HepG2 (cell line): ENCODE data around the gene CDC42BPG. TPM values are rescaled to one million over a fixed set of nuclear protein-coding genes. Genes with fewer than 3 reads are reported as not detected.

ENCODE experiments used
- AKAP8 ChIP-seq: sonication (generic); formaldehyde crosslinking; IDR thresholded peaks from 2 replicates; pipeline ENCODE4 v1.5.1; 2020; ENCODE audit warnings: mild to moderate bottlenecking, missing genetic modification reagents
- FOSL1 ChIP-seq: sonication (generic); formaldehyde crosslinking; IDR thresholded peaks from 2 replicates; pipeline ENCODE4 v1.9.0; 2021; ENCODE audit warnings: missing genetic modification reagents, borderline replicate concordance
- FOXA1 ChIP-seq, 2 experiments: fragments of 450-650 bp in 1 of 2; sonication (generic) in 1 of 2; formaldehyde crosslinking in 1 of 2; IDR thresholded peaks; 2 replicates each; pipeline versions ENCODE4 v1.4.0 to v1.6.1; 2016 to 2020; ENCODE audit warnings: missing genetic modification reagents in 1 of 2
- JDP2 ChIP-seq: sonication (generic); formaldehyde crosslinking; IDR thresholded peaks from 2 replicates; pipeline ENCODE4 v1.8.1; 2022; ENCODE audit warnings: missing genetic modification reagents, borderline replicate concordance
- MAFG ChIP-seq: sonication (generic); formaldehyde crosslinking; IDR thresholded peaks from 2 replicates; pipeline ENCODE4 v1.5.1; 2020; ENCODE audit warnings: mild to moderate bottlenecking, missing genetic modification reagents
- NFYC ChIP-seq: IDR thresholded peaks from 2 replicates; pipeline ENCODE4 v1.6.1; 2016; ENCODE audit warnings: missing genetic modification reagents, missing compliant biosample characterization
- PAF1 ChIP-seq: IDR thresholded peaks from 2 replicates; pipeline ENCODE4 v1.6.1; 2016; ENCODE audit warnings: missing genetic modification reagents, missing compliant biosample characterization
- PLRG1 ChIP-seq: fragments of 450-650 bp; conservative IDR thresholded peaks from 2 replicates; pipeline ENCODE4 v1.6.1; 2016
- ZBTB38 ChIP-seq: sonication (generic); formaldehyde crosslinking; IDR thresholded peaks from 2 replicates; pipeline ENCODE4 v1.5.1; 2020; ENCODE audit warnings: mild to moderate bottlenecking, missing genetic modification reagents
- ZBTB42 ChIP-seq: sonication (generic); formaldehyde crosslinking; IDR thresholded peaks from 2 replicates; pipeline ENCODE4 v1.5.0; 2020; ENCODE audit warnings: mild to moderate bottlenecking, missing genetic modification reagents
- ZBTB7B ChIP-seq: sonication (generic); formaldehyde crosslinking; IDR thresholded peaks from 2 replicates; pipeline ENCODE4 v1.4.0; 2020; ENCODE audit warnings: missing genetic modification reagents
- ZFP90 ChIP-seq: sonication (generic); formaldehyde crosslinking; IDR thresholded peaks from 2 replicates; pipeline ENCODE4 v1.8.0; 2022; ENCODE audit warnings: missing genetic modification reagents, mild to moderate bottlenecking, inconsistent platforms, borderline replicate concordance
- ZMYM3 ChIP-seq: sonication (generic); formaldehyde crosslinking; IDR thresholded peaks from 2 replicates; pipeline ENCODE4 v1.5.1; 2020; ENCODE audit warnings: mild to moderate bottlenecking, missing genetic modification reagents
- ZNF260 ChIP-seq: sonication (generic); formaldehyde crosslinking; IDR thresholded peaks from 2 replicates; pipeline ENCODE4 v1.4.0; 2020; ENCODE audit warnings: missing genetic modification reagents, low read depth, mild to moderate bottlenecking, borderline replicate concordance
- ZNF263 ChIP-seq: sonication (generic); formaldehyde crosslinking; IDR thresholded peaks from 2 replicates; pipeline ENCODE4 v1.4.0; 2020; ENCODE audit warnings: missing genetic modification reagents
- ZNF549 ChIP-seq: sonication (generic); formaldehyde crosslinking; IDR thresholded peaks from 2 replicates; pipeline ENCODE4 v1.5.0; 2020; ENCODE audit warnings: missing genetic modification reagents
- ZSCAN22 ChIP-seq: sonication (generic); formaldehyde crosslinking; IDR thresholded peaks from 2 replicates; pipeline ENCODE4 v1.4.0; 2020; ENCODE audit warnings: mild to moderate bottlenecking, missing genetic modification reagents
- ZSCAN30 ChIP-seq: sonication (generic); formaldehyde crosslinking; IDR thresholded peaks from 2 replicates; pipeline ENCODE4 v1.5.0; 2020; ENCODE audit warnings: mild to moderate bottlenecking, missing genetic modification reagents
- polyA plus RNA-seq, 8 experiments: library from polyadenylated mRNA; depleted of rRNA in 3 of 8; stranded (reverse) in 7 of 8; unstranded in 1 of 8; fragments of >200 nt; fragmentation: Illumina TruSeq in 4 of 8; extraction: Trizol in 4 of 8; gene quantifications; 2 replicates each; pipeline versions ENCODE4 v1.2.1 to v1.2.3, GENCODE V29; 2011 to 2016; ENCODE audit warnings: low read depth in 4 of 8, missing spikeins in 1 of 8, mixed read lengths in 1 of 8; ENCODE audit not compliant: insufficient read depth in 1 of 8
- total RNA-seq, 5 experiments: library from RNA; depleted of rRNA; stranded (reverse); fragments of >200 nt; fragmentation: Illumina TruSeq; extraction: Trizol; gene quantifications; 2 replicates each; pipeline ENCODE4 v1.2.3, GENCODE V29; 2016; ENCODE audit warnings: low read depth in 1 of 5
- TF ChIP-seq, protein P1 (sequence below): sonication (generic); formaldehyde crosslinking; IDR thresholded peaks from 2 replicates; pipeline ENCODE4 v1.4.0; 2020; ENCODE audit warnings: mild to moderate bottlenecking, missing genetic modification reagents
- TF ChIP-seq, protein P2 (sequence below): sonication (generic); formaldehyde crosslinking; IDR thresholded peaks from 2 replicates; pipeline ENCODE4 v1.5.0; 2020; ENCODE audit warnings: missing genetic modification reagents, mild to moderate bottlenecking, borderline replicate concordance
- TF ChIP-seq, protein P3 (sequence below): sonication (generic); formaldehyde crosslinking; IDR thresholded peaks from 2 replicates; pipeline ENCODE4 v1.4.0; 2020; ENCODE audit warnings: missing genetic modification reagents, borderline replicate concordance
- TF ChIP-seq, protein P4 (sequence below): sonication (generic); formaldehyde crosslinking; IDR thresholded peaks from 2 replicates; pipeline ENCODE4 v1.5.1; 2020; ENCODE audit warnings: missing genetic modification reagents, mild to moderate bottlenecking, borderline replicate concordance

CDC42BPG gene
- total and polyA plus RNA-seq, 2 of the 13 experiments (the other 11 are each of a cell fraction or from before 2014, with no cell fraction given): 0.55 to 1.4 TPM

DNA sequence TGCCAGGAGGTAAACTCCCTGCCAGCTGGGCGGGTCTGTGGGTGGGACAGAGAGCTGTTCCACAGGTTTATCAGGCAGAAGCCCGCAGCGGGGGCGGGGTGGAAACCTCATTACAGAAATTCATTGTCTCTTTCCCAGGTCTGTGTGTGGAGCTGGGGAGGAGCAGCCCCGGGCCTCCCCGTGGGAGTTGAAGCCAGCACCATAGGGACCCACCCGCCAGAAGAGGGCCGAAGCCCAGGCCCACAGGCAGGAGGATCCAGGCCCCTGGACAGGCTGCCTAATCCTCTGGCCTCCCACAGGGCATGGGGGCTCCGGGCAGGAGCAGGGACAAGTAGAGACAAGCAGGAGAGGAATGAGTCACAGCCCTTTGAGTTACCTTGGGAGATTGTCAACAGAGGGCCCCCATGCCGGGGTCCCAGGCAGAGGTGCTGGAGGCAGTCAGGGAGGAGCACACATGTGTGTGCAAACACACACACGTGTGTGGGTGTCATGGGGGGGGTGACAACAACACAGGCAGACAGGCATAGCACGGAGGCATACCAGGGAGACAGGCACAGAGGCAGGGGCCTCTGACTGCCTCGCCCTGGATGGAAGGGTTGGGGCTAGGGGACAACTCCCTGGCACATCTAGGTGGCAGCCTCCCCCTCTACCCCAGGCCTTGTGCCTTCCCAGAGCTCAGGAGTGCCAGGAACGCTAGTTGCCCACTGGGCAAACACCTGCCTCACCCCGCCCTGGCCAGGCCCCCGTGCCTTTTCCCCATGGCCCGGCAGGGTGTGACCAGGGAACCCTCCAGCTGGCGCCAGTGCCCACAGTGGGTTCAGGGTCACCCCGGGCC is 1.4 kb downstream of the CDC42BPG start (continued):
- no peak for TF ChIP-seq ZNF549 (CRISPR knock-in tag)
- no peak for TF ChIP-seq ZNF260 (CRISPR knock-in tag)
- peak; percentile 45; the same call in 1 of the 2 replicates for TF ChIP-seq ZMYM3 (CRISPR knock-in tag)
- TF ChIP-seq ZBTB38 (CRISPR knock-in tag): no peak; the same call in 1 of the 2 replicates
- TF ChIP-seq, protein P1, sequence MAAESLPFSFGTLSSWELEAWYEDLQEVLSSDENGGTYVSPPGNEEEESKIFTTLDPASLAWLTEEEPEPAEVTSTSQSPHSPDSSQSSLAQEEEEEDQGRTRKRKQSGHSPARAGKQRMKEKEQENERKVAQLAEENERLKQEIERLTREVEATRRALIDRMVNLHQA (CRISPR knock-in tag): no peak
- TF ChIP-seq ZSCAN30 (CRISPR knock-in tag): no peak
- no peak for TF ChIP-seq AKAP8 (CRISPR knock-in tag)
- no peak for TF ChIP-seq ZBTB42 (CRISPR knock-in tag)
- TF ChIP-seq FOSL1 (CRISPR knock-in tag): peak; percentile 76; the same call in 1 of the 2 replicates
- TF ChIP-seq, protein P2, sequence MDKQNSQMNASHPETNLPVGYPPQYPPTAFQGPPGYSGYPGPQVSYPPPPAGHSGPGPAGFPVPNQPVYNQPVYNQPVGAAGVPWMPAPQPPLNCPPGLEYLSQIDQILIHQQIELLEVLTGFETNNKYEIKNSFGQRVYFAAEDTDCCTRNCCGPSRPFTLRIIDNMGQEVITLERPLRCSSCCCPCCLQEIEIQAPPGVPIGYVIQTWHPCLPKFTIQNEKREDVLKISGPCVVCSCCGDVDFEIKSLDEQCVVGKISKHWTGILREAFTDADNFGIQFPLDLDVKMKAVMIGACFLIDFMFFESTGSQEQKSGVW: no peak
- TF ChIP-seq ZFP90 (CRISPR knock-in tag): no peak
- no peak for TF ChIP-seq PAF1 (CRISPR knock-in tag)
- TF ChIP-seq ZSCAN22 (CRISPR knock-in tag): no peak
- no peak for TF ChIP-seq PLRG1
- TF ChIP-seq JDP2: no peak
- TF ChIP-seq FOXA1 (IDR thresholded peaks at IDR 0.05): no peak
- peak; percentile 75 for TF ChIP-seq FOXA1 (CRISPR knock-in tag; IDR thresholded peaks at IDR 0.05)
- TF ChIP-seq, protein P3, sequence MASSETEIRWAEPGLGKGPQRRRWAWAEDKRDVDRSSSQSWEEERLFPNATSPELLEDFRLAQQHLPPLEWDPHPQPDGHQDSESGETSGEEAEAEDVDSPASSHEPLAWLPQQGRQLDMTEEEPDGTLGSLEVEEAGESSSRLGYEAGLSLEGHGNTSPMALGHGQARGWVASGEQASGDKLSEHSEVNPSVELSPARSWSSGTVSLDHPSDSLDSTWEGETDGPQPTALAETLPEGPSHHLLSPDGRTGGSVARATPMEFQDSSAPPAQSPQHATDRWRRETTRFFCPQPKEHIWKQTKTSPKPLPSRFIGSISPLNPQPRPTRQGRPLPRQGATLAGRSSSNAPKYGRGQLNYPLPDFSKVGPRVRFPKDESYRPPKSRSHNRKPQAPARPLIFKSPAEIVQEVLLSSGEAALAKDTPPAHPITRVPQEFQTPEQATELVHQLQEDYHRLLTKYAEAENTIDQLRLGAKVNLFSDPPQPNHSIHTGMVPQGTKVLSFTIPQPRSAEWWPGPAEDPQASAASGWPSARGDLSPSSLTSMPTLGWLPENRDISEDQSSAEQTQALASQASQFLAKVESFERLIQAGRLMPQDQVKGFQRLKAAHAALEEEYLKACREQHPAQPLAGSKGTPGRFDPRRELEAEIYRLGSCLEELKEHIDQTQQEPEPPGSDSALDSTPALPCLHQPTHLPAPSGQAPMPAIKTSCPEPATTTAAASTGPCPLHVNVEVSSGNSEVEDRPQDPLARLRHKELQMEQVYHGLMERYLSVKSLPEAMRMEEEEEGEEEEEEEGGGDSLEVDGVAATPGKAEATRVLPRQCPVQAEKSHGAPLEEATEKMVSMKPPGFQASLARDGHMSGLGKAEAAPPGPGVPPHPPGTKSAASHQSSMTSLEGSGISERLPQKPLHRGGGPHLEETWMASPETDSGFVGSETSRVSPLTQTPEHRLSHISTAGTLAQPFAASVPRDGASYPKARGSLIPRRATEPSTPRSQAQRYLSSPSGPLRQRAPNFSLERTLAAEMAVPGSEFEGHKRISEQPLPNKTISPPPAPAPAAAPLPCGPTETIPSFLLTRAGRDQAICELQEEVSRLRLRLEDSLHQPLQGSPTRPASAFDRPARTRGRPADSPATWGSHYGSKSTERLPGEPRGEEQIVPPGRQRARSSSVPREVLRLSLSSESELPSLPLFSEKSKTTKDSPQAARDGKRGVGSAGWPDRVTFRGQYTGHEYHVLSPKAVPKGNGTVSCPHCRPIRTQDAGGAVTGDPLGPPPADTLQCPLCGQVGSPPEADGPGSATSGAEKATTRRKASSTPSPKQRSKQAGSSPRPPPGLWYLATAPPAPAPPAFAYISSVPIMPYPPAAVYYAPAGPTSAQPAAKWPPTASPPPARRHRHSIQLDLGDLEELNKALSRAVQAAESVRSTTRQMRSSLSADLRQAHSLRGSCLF (CRISPR knock-in tag): no peak
- TF ChIP-seq, protein P4, sequence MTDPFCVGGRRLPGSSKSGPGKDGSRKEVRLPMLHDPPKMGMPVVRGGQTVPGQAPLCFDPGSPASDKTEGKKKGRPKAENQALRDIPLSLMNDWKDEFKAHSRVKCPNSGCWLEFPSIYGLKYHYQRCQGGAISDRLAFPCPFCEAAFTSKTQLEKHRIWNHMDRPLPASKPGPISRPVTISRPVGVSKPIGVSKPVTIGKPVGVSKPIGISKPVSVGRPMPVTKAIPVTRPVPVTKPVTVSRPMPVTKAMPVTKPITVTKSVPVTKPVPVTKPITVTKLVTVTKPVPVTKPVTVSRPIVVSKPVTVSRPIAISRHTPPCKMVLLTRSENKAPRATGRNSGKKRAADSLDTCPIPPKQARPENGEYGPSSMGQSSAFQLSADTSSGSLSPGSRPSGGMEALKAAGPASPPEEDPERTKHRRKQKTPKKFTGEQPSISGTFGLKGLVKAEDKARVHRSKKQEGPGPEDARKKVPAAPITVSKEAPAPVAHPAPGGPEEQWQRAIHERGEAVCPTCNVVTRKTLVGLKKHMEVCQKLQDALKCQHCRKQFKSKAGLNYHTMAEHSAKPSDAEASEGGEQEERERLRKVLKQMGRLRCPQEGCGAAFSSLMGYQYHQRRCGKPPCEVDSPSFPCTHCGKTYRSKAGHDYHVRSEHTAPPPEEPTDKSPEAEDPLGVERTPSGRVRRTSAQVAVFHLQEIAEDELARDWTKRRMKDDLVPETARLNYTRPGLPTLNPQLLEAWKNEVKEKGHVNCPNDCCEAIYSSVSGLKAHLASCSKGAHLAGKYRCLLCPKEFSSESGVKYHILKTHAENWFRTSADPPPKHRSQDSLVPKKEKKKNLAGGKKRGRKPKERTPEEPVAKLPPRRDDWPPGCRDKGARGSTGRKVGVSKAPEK (CRISPR knock-in tag): no peak
- peak; percentile 63 for TF ChIP-seq ZNF263
- no peak for TF ChIP-seq MAFG (CRISPR knock-in tag)
- TF ChIP-seq ZBTB7B (CRISPR knock-in tag): peak; percentile 75; the same call in 1 of the 2 replicates
- no peak for TF ChIP-seq NFYC (CRISPR knock-in tag)
